Neural cell (in vitro differentiated cells): ENCODE results near the gene ANKZF1. TPM values are rescaled to one million over a fixed set of nuclear protein-coding genes. Genes with fewer than 3 reads are reported as not detected.

ENCODE experiments used
- H2AFZ ChIP-seq: fragments of 200-600, 300-800 bp; sonication (generic), shearing (Covaris generic); 2 replicates; pipeline ENCODE4 v1.6.0; 2014; ENCODE audit warnings: low read depth, mild to moderate bottlenecking, antibody characterized with exemption, low read length, moderate library complexity
- H3F3A ChIP-seq: fragments of 200-600 bp; shearing (Covaris generic); 2 replicates; pipeline ENCODE4 v1.6.1; 2016; ENCODE audit warnings: mild to moderate bottlenecking, moderate library complexity, mixed read lengths, antibody characterized with exemption, low read length; ENCODE audit not compliant: insufficient read depth, poor library complexity, severe bottlenecking
- H3K27ac ChIP-seq: fragments of 200-600, 300-800 bp; sonication (generic), shearing (Covaris generic); 2 replicates; pipeline ENCODE4 v1.5.1; 2014; ENCODE audit warnings: mild to moderate bottlenecking, low read length, moderate library complexity
- H3K27me3 ChIP-seq: fragments of 300-800, 200-600 bp; sonication (generic), shearing (Covaris generic); 2 replicates; pipeline ENCODE4 v1.6.0; 2014; ENCODE audit warnings: mild to moderate bottlenecking, low read depth, low read length, moderate library complexity; ENCODE audit not compliant: insufficient read depth
- H3K36me3 ChIP-seq: fragments of 300-800, 200-600 bp; sonication (generic), shearing (Covaris generic); 2 replicates; pipeline ENCODE4 v1.5.1; 2014; ENCODE audit warnings: mild to moderate bottlenecking, antibody characterized with exemption, low read length, moderate library complexity; ENCODE audit not compliant: insufficient read depth
- H3K4me2 ChIP-seq: fragments of 300-800, 200-600 bp; sonication (generic), shearing (Covaris generic); 2 replicates; pipeline ENCODE4 v1.6.0; 2014; ENCODE audit warnings: mild to moderate bottlenecking, low read length
- H3K4me3 ChIP-seq: fragments of 300-800, 200-600 bp; sonication (generic), shearing (Covaris generic); 2 replicates; pipeline ENCODE4 v1.5.1; 2014; ENCODE audit warnings: mild to moderate bottlenecking, low read length, moderate library complexity
- H3K79me2 ChIP-seq: fragments of 200-600 bp; shearing (Covaris generic); replicated peaks from 2 replicates; pipeline ENCODE4 v1.6.0; 2014; ENCODE audit warnings: mild to moderate bottlenecking, low read length, moderate library complexity; ENCODE audit not compliant: insufficient read depth
- H3K9ac ChIP-seq: fragments of 300-800, 200-600 bp; sonication (generic), shearing (Covaris generic); 2 replicates; pipeline ENCODE4 v1.6.1; 2016; ENCODE audit warnings: mild to moderate bottlenecking, low read length, mixed read lengths
- H3K9me2 ChIP-seq: fragments of 200-600 bp; shearing (Covaris generic); 2 replicates; pipeline ENCODE4 v1.6.1; 2016; ENCODE audit warnings: mild to moderate bottlenecking, low read length, mixed read lengths; ENCODE audit not compliant: insufficient read depth
- H3K9me3 ChIP-seq: fragments of 200-600, 300-800 bp; sonication (generic), shearing (Covaris generic); 2 replicates; pipeline ENCODE4 v1.6.1; 2016; ENCODE audit warnings: mild to moderate bottlenecking, mixed run types, low read length, moderate library complexity, mixed read lengths
- H4K20me1 ChIP-seq: fragments of 200-600 bp; shearing (Covaris generic); 2 replicates; pipeline ENCODE4 v1.6.1; 2016; ENCODE audit warnings: mild to moderate bottlenecking, mixed run types; ENCODE audit not compliant: insufficient read depth
- EP300 ChIP-seq: fragments of 450-650 bp; conservative IDR thresholded peaks from 2 replicates; pipeline ENCODE4 v1.6.1; 2014; ENCODE audit warnings: antibody characterized with exemption, mild to moderate bottlenecking, moderate library complexity; ENCODE audit not compliant: poor library complexity, severe bottlenecking
- EZH2 ChIP-seq: fragments of 200-600, 300-800 bp; shearing (Covaris generic), sonication (generic); IDR thresholded peaks from 2 replicates; pipeline ENCODE4 v1.6.1; 2014; ENCODE audit warnings: antibody characterized with exemption, low read length, borderline replicate concordance, mild to moderate bottlenecking; ENCODE audit not compliant: insufficient read depth, poor library complexity, severe bottlenecking
- MXI1 ChIP-seq: fragments of 450-650 bp; conservative IDR thresholded peaks from 2 replicates; pipeline ENCODE4 v1.6.1; 2014; ENCODE audit warnings: antibody characterized with exemption, mild to moderate bottlenecking; ENCODE audit not compliant: poor library complexity, severe bottlenecking
- POLR2AphosphoS5 ChIP-seq: IDR thresholded peaks from 2 replicates; pipeline ENCODE4 v1.6.1; 2012
- RAD21 ChIP-seq: fragments of 450-650 bp; conservative IDR thresholded peaks from 2 replicates; pipeline ENCODE4 v1.6.1; 2014; ENCODE audit warnings: antibody characterized with exemption, mild to moderate bottlenecking, moderate library complexity
- SMC3 ChIP-seq: fragments of 450-650 bp; conservative IDR thresholded peaks from 2 replicates; pipeline ENCODE4 v1.6.1; 2014; ENCODE audit warnings: antibody characterized with exemption, mild to moderate bottlenecking, moderate library complexity; ENCODE audit not compliant: poor library complexity
- TAF1 ChIP-seq: IDR thresholded peaks from 2 replicates; pipeline ENCODE4 v1.6.1; 2012; ENCODE audit warnings: low read depth
- polyA plus RNA-seq: library from polyadenylated mRNA; depleted of rRNA; stranded (reverse); fragments of >200 nt; gene quantifications from 2 replicates; pipeline ENCODE4 v1.2.3, GENCODE V29; 2014
- TF ChIP-seq, protein P1 (sequence below): IDR thresholded peaks from 2 replicates; pipeline ENCODE4 v1.6.1; 2012; ENCODE audit warnings: borderline replicate concordance
- TF ChIP-seq, protein P2 (sequence below): fragments of 450-650 bp; IDR thresholded peaks from 2 replicates; pipeline ENCODE4 v1.5.1; 2014; ENCODE audit warnings: antibody characterized with exemption, mild to moderate bottlenecking, moderate library complexity; ENCODE audit not compliant: poor library complexity, severe bottlenecking

Gene ANKZF1
- polyA plus RNA-seq, 1 donor from 2014 or later, result 185 TPM

DNA sequence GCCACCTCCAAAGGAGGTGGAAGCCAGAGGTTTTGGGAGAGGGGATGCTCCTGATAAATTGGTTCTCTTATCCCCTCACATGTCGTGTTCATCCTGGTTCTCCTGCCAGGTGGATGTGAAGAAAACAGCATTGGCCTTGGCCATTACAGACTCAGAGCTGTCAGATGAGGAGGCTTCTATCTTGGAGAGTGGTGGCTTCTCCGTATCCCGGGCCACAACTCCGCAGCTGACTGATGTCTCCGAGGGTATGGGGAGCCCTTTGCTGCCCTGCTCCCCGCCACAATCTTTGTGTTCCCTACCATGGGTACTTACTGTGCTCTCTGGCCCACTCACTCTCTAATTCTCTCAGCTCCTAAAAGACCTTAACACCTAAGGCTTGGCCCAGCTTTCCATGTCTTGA lies 48.1 kb upstream of the ANKZF1 start:
- H2AFZ ChIP-seq, result no peak overlapping the region
- H3K4me2 ChIP-seq, result no peak overlapping the region
- TF ChIP-seq EP300, result no peak
- H3K9ac ChIP-seq, result no peak overlapping the region
- H3K4me3 ChIP-seq, result no peak overlapping the region
- no peaks in the 10 kb centered on the region for H3K27me3 ChIP-seq
- H4K20me1 ChIP-seq, result no peaks in the 10 kb centered on the region
- no peaks in the 10 kb centered on the region for H3K9me3 ChIP-seq
- no peaks in the 10 kb centered on the region for H3K9me2 ChIP-seq
- H3F3A ChIP-seq, result peaks cover 3% of the 10 kb centered on the region
- peaks cover 14% of the 10 kb centered on the region for H3K79me2 ChIP-seq
- H3K27ac ChIP-seq, result no peak overlapping the region
- H3K36me3 ChIP-seq, result peaks cover 6% of the 10 kb centered on the region

DNA sequence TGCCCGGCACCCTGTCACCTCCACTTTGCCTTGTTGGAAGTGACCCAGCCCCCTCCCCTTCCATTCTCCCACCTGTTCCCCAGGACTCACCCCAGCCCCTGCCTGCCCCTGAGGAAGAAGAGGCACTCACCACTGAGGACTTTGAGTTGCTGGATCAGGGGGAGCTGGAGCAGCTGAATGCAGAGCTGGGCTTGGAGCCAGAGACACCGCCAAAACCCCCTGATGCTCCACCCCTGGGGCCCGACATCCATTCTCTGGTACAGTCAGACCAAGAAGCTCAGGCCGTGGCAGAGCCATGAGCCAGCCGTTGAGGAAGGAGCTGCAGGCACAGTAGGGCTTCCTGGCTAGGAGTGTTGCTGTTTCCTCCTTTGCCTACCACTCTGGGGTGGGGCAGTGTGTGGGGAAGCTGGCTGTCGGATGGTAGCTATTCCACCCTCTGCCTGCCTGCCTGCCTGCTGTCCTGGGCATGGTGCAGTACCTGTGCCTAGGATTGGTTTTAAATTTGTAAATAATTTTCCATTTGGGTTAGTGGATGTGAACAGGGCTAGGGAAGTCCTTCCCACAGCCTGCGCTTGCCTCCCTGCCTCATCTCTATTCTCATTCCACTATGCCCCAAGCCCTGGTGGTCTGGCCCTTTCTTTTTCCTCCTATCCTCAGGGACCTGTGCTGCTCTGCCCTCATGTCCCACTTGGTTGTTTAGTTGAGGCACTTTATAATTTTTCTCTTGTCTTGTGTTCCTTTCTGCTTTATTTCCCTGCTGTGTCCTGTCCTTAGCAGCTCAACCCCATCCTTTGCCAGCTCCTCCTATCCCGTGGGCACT lies 47.1 kb upstream of the ANKZF1 start:
- Histone ChIP-seq H3K4me3 (no peak overlapping the region), H3K9me2 (no peaks in the 10 kb centered on the region), H3K27ac (no peak overlapping the region), H3K4me2 (no peak overlapping the region), H2AFZ (no peak overlapping the region), H3K9me3 (no peaks in the 10 kb centered on the region), H3K36me3 (peaks cover 6% of the 10 kb centered on the region), H3K9ac (no peak overlapping the region), H3F3A (no peaks in the 10 kb centered on the region), H3K79me2 (peaks cover 14% of the 10 kb centered on the region), H4K20me1 (no peaks in the 10 kb centered on the region), H3K27me3 (no peaks in the 10 kb centered on the region)
- TF ChIP-seq TAF1 (no peak), EP300 (no peak), RAD21 (no peak), MXI1 (no peak), POLR2AphosphoS5 (no peak), SMC3 (no peak), EZH2 (no peak)
- TF ChIP-seq, protein P1, sequence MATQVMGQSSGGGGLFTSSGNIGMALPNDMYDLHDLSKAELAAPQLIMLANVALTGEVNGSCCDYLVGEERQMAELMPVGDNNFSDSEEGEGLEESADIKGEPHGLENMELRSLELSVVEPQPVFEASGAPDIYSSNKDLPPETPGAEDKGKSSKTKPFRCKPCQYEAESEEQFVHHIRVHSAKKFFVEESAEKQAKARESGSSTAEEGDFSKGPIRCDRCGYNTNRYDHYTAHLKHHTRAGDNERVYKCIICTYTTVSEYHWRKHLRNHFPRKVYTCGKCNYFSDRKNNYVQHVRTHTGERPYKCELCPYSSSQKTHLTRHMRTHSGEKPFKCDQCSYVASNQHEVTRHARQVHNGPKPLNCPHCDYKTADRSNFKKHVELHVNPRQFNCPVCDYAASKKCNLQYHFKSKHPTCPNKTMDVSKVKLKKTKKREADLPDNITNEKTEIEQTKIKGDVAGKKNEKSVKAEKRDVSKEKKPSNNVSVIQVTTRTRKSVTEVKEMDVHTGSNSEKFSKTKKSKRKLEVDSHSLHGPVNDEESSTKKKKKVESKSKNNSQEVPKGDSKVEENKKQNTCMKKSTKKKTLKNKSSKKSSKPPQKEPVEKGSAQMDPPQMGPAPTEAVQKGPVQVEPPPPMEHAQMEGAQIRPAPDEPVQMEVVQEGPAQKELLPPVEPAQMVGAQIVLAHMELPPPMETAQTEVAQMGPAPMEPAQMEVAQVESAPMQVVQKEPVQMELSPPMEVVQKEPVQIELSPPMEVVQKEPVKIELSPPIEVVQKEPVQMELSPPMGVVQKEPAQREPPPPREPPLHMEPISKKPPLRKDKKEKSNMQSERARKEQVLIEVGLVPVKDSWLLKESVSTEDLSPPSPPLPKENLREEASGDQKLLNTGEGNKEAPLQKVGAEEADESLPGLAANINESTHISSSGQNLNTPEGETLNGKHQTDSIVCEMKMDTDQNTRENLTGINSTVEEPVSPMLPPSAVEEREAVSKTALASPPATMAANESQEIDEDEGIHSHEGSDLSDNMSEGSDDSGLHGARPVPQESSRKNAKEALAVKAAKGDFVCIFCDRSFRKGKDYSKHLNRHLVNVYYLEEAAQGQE, result no peak
- TF ChIP-seq, protein P2, sequence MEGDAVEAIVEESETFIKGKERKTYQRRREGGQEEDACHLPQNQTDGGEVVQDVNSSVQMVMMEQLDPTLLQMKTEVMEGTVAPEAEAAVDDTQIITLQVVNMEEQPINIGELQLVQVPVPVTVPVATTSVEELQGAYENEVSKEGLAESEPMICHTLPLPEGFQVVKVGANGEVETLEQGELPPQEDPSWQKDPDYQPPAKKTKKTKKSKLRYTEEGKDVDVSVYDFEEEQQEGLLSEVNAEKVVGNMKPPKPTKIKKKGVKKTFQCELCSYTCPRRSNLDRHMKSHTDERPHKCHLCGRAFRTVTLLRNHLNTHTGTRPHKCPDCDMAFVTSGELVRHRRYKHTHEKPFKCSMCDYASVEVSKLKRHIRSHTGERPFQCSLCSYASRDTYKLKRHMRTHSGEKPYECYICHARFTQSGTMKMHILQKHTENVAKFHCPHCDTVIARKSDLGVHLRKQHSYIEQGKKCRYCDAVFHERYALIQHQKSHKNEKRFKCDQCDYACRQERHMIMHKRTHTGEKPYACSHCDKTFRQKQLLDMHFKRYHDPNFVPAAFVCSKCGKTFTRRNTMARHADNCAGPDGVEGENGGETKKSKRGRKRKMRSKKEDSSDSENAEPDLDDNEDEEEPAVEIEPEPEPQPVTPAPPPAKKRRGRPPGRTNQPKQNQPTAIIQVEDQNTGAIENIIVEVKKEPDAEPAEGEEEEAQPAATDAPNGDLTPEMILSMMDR, result no peak
